ENCODE measurements around the gene NSUN2. TPM values are rescaled to one million over a fixed set of nuclear protein-coding genes. Genes with fewer than 3 reads are reported as not detected.

The NSUN2 gene
- total and polyA plus RNA-seq, 7 experiments from 2014 or later = 25.4 to 87.2 (median 60.1) TPM

GRCh38 chr5:6636293-6636692 lies 3.4 kb upstream of the NSUN2 start:
- H3K9me3 ChIP-seq (ENCODE audit: control insufficient read depth in 2 of 3, low read length in 3 of 3) = no peaks in the 10 kb centered on the region
- no peak overlapping the region for H3K4me3 ChIP-seq (ENCODE audit: low read length)
- H3K27me3 ChIP-seq (ENCODE audit: control insufficient read depth in 2 of 2, insufficient read depth in 2 of 2, low read length in 2 of 2) = no peaks in the 10 kb centered on the region
- Mint-ChIP-seq H3K4me1 (peaks cover 13 to 27% (median 19%) of the 10 kb centered on the region in 7 donors), H3K27me3 (no peaks in the 10 kb centered on the region), H3K9me3 (no peaks in the 10 kb centered on the region), H3K4me3 (no peak overlapping the region), H3K36me3 (peaks cover 0 to 10% (median 4%) of the 10 kb centered on the region in 5 donors), H3K27ac (no peak overlapping the region)
- DNase-seq (no peak), ATAC-seq (no peak)
- CTCF ChIA-PET = no interaction called here
- peaks cover 9 to 11% of the 10 kb centered on the region in 2 donors for H3K4me1 ChIP-seq (ENCODE audit: control insufficient read depth in 2 of 2, insufficient read depth in 2 of 2, low read length in 2 of 2)
- POLR2A ChIA-PET = no interaction called here
- H3K27ac ChIP-seq (ENCODE audit: low read depth, low read length) = no peak overlapping the region
- H3K36me3 ChIP-seq (ENCODE audit: control insufficient read depth in 2 of 3, insufficient read depth in 3 of 3, low read length in 3 of 3) = peaks cover 0 to 1% (median 0%) of the 10 kb centered on the region in 3 experiments
- intact Hi-C loops (cut with micrococcal nuclease) = no loop called here

DNA sequence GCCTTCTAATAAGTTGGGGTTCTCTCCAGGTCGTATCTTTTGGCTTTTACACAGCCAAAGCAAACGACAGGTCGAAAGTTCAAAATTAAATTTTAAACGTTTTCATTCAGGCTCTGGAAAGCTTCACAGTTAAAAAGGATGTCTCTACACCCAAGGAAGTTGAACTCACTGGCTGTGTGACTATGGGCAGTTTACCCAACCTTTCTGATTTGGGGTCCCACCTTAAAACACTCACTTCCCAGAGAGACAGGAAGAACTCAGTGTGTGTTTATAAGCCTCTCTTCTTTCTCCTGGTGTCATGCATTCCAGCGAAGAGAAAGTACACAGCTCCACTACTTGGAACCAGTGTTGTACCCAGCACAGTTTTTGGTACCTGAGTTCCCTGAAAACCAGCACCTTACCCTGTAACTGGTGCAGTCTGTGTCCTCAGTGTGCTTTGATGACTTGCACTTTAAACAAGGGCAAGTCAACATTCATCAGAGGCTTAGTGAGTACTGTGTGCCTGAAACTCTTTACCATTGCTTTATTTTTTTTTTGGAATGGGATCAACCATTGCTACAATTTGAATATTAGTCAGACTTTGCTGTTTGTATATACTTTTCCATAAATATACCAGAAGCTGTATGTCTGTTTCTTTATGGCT lies 2.1 kb upstream of the NSUN2 start:
- no peak for DNase-seq
- no peaks in the 10 kb centered on the region for H3K9me3 Mint-ChIP-seq
- intact Hi-C loops (cut with micrococcal nuclease) = loop anchor here (5.0 kb wide), 2 partner anchors 1232 to 1822 kb away; partner anchors contain the start of genes FASTKD3 (in 1 of the 2) and MTRR (in 1 of the 2)
- Histone ChIP-seq H3K4me3 (ENCODE audit: low read length) (no peak overlapping the region), H3K27ac (ENCODE audit: low read depth, low read length) (no peak overlapping the region), H3K4me1 (ENCODE audit: control insufficient read depth in 2 of 2, insufficient read depth in 2 of 2, low read length in 2 of 2) (peaks cover 15 to 22% of the 10 kb centered on the region in 2 donors), H3K36me3 (ENCODE audit: control insufficient read depth in 2 of 3, insufficient read depth in 3 of 3, low read length in 3 of 3) (peaks cover 0 to 6% (median 5%) of the 10 kb centered on the region in 3 experiments), H3K27me3 (ENCODE audit: control insufficient read depth in 2 of 2, insufficient read depth in 2 of 2, low read length in 2 of 2) (no peaks in the 10 kb centered on the region), H3K9me3 (ENCODE audit: control insufficient read depth in 2 of 3, low read length in 3 of 3) (no peaks in the 10 kb centered on the region)
- peak overlapping the region in 9 of 10 donors; percentile 18 to 98 (median 82) for H3K4me3 Mint-ChIP-seq
- H3K27ac Mint-ChIP-seq = no peak overlapping the region
- no peak for ATAC-seq
- CTCF ChIA-PET = interaction anchor here (0.5 to 0.6 kb wide), 2 partner anchors 16 to 110 kb away, joined by 3 to 4 read pairs; no protein-coding TSS in a partner anchor
- H3K27me3 Mint-ChIP-seq = no peaks in the 10 kb centered on the region
- peaks cover 0 to 21% (median 9%) of the 10 kb centered on the region in 5 donors for H3K36me3 Mint-ChIP-seq
- POLR2A ChIA-PET = no interaction called here
- H3K4me1 Mint-ChIP-seq = peaks cover 25 to 41% (median 33%) of the 10 kb centered on the region in 7 donors

DNA sequence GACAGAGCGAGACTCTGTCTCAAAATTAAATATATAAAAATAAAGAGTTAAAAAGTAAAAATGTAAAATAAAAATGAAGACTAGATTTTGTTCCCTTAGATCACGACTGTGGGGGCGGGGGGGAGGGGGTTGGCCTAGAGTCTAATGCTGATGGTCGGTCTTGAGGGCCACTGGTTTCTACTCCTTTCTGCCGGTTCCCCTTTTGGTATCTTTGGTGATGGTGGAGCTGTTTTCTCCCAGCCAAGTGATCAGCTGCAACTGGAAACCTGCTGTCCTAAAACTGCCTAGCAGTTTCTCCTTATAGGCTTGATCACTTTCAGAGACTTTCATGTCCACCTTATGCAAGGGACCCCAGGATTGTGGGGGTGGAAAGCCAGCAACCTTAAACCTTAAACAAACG lies 1.5 kb upstream of the NSUN2 start:
- Mint-ChIP-seq H3K27ac (peak overlapping the region in 5 of 9 donors; percentile 25 to 88 (median 65)), H3K36me3 (peaks cover 0 to 25% (median 12%) of the 10 kb centered on the region in 5 donors), H3K9me3 (no peaks in the 10 kb centered on the region), H3K27me3 (no peaks in the 10 kb centered on the region), H3K4me1 (peaks cover 31 to 47% (median 39%) of the 10 kb centered on the region in 7 donors), H3K4me3 (peak overlapping the region; percentile 88 to 98 (median 95))
- no peaks in the 10 kb centered on the region for H3K27me3 ChIP-seq (ENCODE audit: control insufficient read depth in 2 of 2, insufficient read depth in 2 of 2, low read length in 2 of 2)
- intact Hi-C loops (cut with micrococcal nuclease) = loop anchor here (5.0 kb wide), 2 partner anchors 1233 to 1823 kb away; partner anchors contain the start of genes FASTKD3 (in 1 of the 2) and MTRR (in 1 of the 2)
- no peak for ATAC-seq
- no peaks in the 10 kb centered on the region for H3K9me3 ChIP-seq (ENCODE audit: control insufficient read depth in 2 of 3, low read length in 3 of 3)
- H3K4me1 ChIP-seq (ENCODE audit: control insufficient read depth in 2 of 2, insufficient read depth in 2 of 2, low read length in 2 of 2) = peaks cover 15 to 22% of the 10 kb centered on the region in 2 donors
- H3K27ac ChIP-seq (ENCODE audit: low read depth, low read length) = no peak overlapping the region
- peaks cover 0 to 12% (median 5%) of the 10 kb centered on the region in 3 experiments for H3K36me3 ChIP-seq (ENCODE audit: control insufficient read depth in 2 of 3, insufficient read depth in 3 of 3, low read length in 3 of 3)
- CTCF ChIA-PET = no interaction called here
- H3K4me3 ChIP-seq (ENCODE audit: low read length) = no peak overlapping the region
- POLR2A ChIA-PET = no interaction called here
- DNase-seq = no peak

- CTCF ChIA-PET = interaction anchor here (0.7 to 1.1 kb wide), 4 partner anchors 20 to 278 kb away, joined by 3 read pairs; no protein-coding TSS in a partner anchor
- H3K27me3 ChIP-seq (ENCODE audit: control insufficient read depth in 2 of 2, insufficient read depth in 2 of 2, low read length in 2 of 2) = no peaks in the 10 kb centered on the region
- Mint-ChIP-seq H3K27me3 (no peaks in the 10 kb centered on the region), H3K36me3 (peaks cover 0 to 30% (median 12%) of the 10 kb centered on the region in 5 donors), H3K4me1 (peaks cover 34 to 50% (median 41%) of the 10 kb centered on the region in 7 donors), H3K27ac (peak overlapping the region in 7 of 9 donors; percentile 41 to 98 (median 88)), H3K9me3 (no peaks in the 10 kb centered on the region), H3K4me3 (peak overlapping the region; percentile 88 to 98 (median 95))
- ATAC-seq = peak; percentile 61
- peaks cover 15 to 22% of the 10 kb centered on the region in 2 donors for H3K4me1 ChIP-seq (ENCODE audit: control insufficient read depth in 2 of 2, insufficient read depth in 2 of 2, low read length in 2 of 2)
- peak overlapping the region; percentile 83 for H3K27ac ChIP-seq (ENCODE audit: low read depth, low read length)
- peaks cover 0 to 18% (median 5%) of the 10 kb centered on the region in 3 experiments for H3K36me3 ChIP-seq (ENCODE audit: control insufficient read depth in 2 of 3, insufficient read depth in 3 of 3, low read length in 3 of 3)
- no peaks in the 10 kb centered on the region for H3K9me3 ChIP-seq (ENCODE audit: control insufficient read depth in 2 of 3, low read length in 3 of 3)
- POLR2A ChIA-PET = interaction anchor here (0.7 to 2.2 kb wide), 10 partner anchors 10 to 1238 kb away, joined by 4 to 13 read pairs (median 6); partner anchors contain the start of genes ICE1, MED10 and TENT4A
- peak overlapping the region; percentile 92 for H3K4me3 ChIP-seq (ENCODE audit: low read length)
- peak in 3 of 9 donors; percentile 3 to 51 (median 20) for DNase-seq
- intact Hi-C loops (cut with micrococcal nuclease) = loop anchor here (1.0 to 5.0 kb wide), 12 partner anchors 80 to 1824 kb away; partner anchors contain the start of genes FASTKD3 (in 2 of the 2), MED10 (in 2 of the 2), MTRR (in 2 of the 2) and TENT4A (in 2 of the 2)
These were observed 813 bp upstream of the NSUN2 start for GRCh38 chr5:6633469-6634245.

- H3K4me3 Mint-ChIP-seq = peak overlapping the region; percentile 89 to 98 (median 95)
- ATAC-seq (no peak), DNase-seq (no peak)
- H3K27ac ChIP-seq (ENCODE audit: low read depth, low read length) = peak overlapping the region; percentile 83
- H3K27me3 ChIP-seq (ENCODE audit: control insufficient read depth in 2 of 2, insufficient read depth in 2 of 2, low read length in 2 of 2) = no peaks in the 10 kb centered on the region
- no peaks in the 10 kb centered on the region for H3K27me3 Mint-ChIP-seq
- peaks cover 0 to 32% (median 12%) of the 10 kb centered on the region in 5 donors for H3K36me3 Mint-ChIP-seq
- no peaks in the 10 kb centered on the region for H3K9me3 Mint-ChIP-seq
- CTCF ChIA-PET = interaction anchor here (0.8 to 1.6 kb wide), 5 partner anchors 84 to 277 kb away, joined by 3 to 4 read pairs (median 3); no protein-coding TSS in a partner anchor
- H3K4me3 ChIP-seq (ENCODE audit: low read length) = peak overlapping the region; percentile 92
- H3K9me3 ChIP-seq (ENCODE audit: control insufficient read depth in 2 of 3, low read length in 3 of 3) = no peaks in the 10 kb centered on the region
- H3K4me1 Mint-ChIP-seq = peaks cover 30 to 55% (median 49%) of the 10 kb centered on the region in 7 donors
- peaks cover 4 to 27% (median 11%) of the 10 kb centered on the region in 3 experiments for H3K36me3 ChIP-seq (ENCODE audit: control insufficient read depth in 2 of 3, insufficient read depth in 3 of 3, low read length in 3 of 3)
- H3K4me1 ChIP-seq (ENCODE audit: control insufficient read depth in 2 of 2, insufficient read depth in 2 of 2, low read length in 2 of 2) = peaks cover 15 to 22% of the 10 kb centered on the region in 2 donors
- POLR2A ChIA-PET = interaction anchor here (0.7 to 2.2 kb wide), 10 partner anchors 9 to 1239 kb away, joined by 4 to 13 read pairs (median 6); partner anchors contain the start of genes ICE1, MED10 and TENT4A
- intact Hi-C loops (cut with micrococcal nuclease) = loop anchor here (2.0 to 5.0 kb wide), 6 partner anchors 196 to 1825 kb away; partner anchors contain the start of genes FASTKD3 (in 2 of the 2) and MTRR (in 2 of the 2)
- peak overlapping the region; percentile 76 to 99 (median 92) for H3K27ac Mint-ChIP-seq
These were observed 438 bp downstream of the NSUN2 start for GRCh38 chr5:6632324-6632887.
